Activated naive CD4-positive, alpha-beta T cell (primary cell): ENCODE measurements around the gene NOSTRIN.
"Not testable (repeated sequence)": the region's sequence is repeated elsewhere in the genome, so short reads cannot be mapped to it uniquely, and the experiment has no call there.

Source experiments
- DNase-seq, 4 experiments: peaks; one replicate each; lab custom pipeline; 2025; lab: John Stamatoyannopoulos, UW

Gene NOSTRIN

GRCh38 chr2:168819829-168820489 is 17.5 kb downstream of the NOSTRIN start:
- DNase-seq = no peak

- DNase-seq = no peak
Measured at GRCh38 chr2:168821577-168821976, 19.1 kb downstream of the NOSTRIN start.

GRCh38 chr2:168821992-168822391 is 19.6 kb downstream of the NOSTRIN start:
- no peak for DNase-seq

GRCh38 chr2:168825126-168825525 is 22.7 kb downstream of the NOSTRIN start:
- DNase-seq = no peak

- no peak for DNase-seq
Measured at GRCh38 chr2:168830958-168831357, 28.5 kb downstream of the NOSTRIN start.

GRCh38 chr2:168831662-168832061 is 29.2 kb downstream of the NOSTRIN start:
- DNase-seq = no peak

GRCh38 chr2:168835969-168836368 is 33.5 kb downstream of the NOSTRIN start:
- DNase-seq = no peak

GRCh38 chr2:168841445-168841844 is 39.0 kb downstream of the NOSTRIN start:
- no peak for DNase-seq

- no peak for DNase-seq
Measured at GRCh38 chr2:168843253-168843652, 40.8 kb downstream of the NOSTRIN start.

GRCh38 chr2:168848225-168848624 is 45.8 kb downstream of the NOSTRIN start:
- DNase-seq = no peak

GRCh38 chr2:168849610-168850009 is 47.2 kb downstream of the NOSTRIN start:
- DNase-seq = no peak

- DNase-seq = no peak
Measured at GRCh38 chr2:168850846-168851245, 48.4 kb downstream of the NOSTRIN start.

GRCh38 chr2:168851674-168852320 is 49.4 kb downstream of the NOSTRIN start:
- no peak for DNase-seq

GRCh38 chr2:168852481-168852880 is 50.0 kb downstream of the NOSTRIN start:
- DNase-seq = no peak

GRCh38 chr2:168853471-168853870 is 51.0 kb downstream of the NOSTRIN start:
- no peak for DNase-seq

GRCh38 chr2:168854651-168855050 is 52.2 kb downstream of the NOSTRIN start:
- DNase-seq = no peak

- no peak for DNase-seq
Measured at GRCh38 chr2:168855601-168856000, 53.2 kb downstream of the NOSTRIN start.

GRCh38 chr2:168858146-168858545 is 55.7 kb downstream of the NOSTRIN start:
- DNase-seq = no peak

GRCh38 chr2:168867164-168867563 is 64.7 kb downstream of the NOSTRIN start:
- DNase-seq = not testable (repeated sequence)

GRCh38 chr2:168870369-168870768 is 67.9 kb downstream of the NOSTRIN start:
- not testable (repeated sequence) for DNase-seq

GRCh38 chr2:168870824-168871223 is 68.4 kb downstream of the NOSTRIN start:
- not testable (repeated sequence) for DNase-seq

GRCh38 chr2:168874368-168875054 is 72.1 kb downstream of the NOSTRIN start:
- DNase-seq = no peak

- not testable (repeated sequence) for DNase-seq
Measured at GRCh38 chr2:168882163-168882562, 79.7 kb downstream of the NOSTRIN start.
